COR-L47 (cell line): ENCODE data around the gene ACVR2B.

Source experiments
- DNase-seq: peaks from one replicate; lab custom pipeline; 2025; lab: John Stamatoyannopoulos, UW

The ACVR2B gene

DNA sequence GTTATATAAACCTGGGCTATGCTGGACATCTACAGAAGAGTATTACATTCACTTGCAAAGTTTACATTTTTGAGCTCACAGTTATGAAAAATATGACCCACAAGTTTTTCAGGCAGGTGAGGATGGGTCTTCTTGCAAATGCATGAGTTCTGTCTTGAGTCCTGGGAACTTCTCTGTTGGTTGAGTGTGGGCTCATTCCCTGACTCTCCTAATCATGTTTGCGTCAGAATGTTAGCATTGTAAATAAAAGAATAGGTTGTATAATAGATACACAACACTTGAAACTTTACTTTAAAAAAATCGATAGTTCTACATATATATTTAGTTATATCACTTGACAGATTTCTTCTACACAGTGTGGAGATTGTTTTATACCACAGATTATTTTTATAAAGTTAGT lies 35.3 kb downstream of the ACVR2B start:
- DNase-seq: no peak

DNA sequence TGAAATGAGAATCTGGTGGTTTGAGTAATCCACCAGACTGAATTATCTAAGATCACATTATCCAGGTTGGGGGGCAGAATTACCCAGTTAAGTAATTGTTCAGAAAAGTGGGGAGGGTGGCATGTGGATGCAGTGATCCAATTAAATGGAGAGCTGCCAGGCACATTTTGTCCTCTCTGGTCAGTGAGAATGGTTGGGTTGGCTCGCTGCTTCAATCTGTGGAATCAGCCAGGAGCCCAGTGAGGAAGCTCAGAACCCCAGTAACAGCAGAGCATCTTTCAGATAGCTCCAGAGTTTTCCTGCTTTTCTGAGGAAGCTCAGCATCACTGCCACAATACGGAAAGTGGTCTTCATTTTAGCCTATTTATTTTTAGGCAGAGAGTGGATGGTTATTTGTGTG lies 36.1 kb downstream of the ACVR2B start:
- DNase-seq: no peak

- no peak for DNase-seq
Measured at GRCh38 chr3:38490281-38491030, 36.8 kb downstream of the ACVR2B start.

DNA sequence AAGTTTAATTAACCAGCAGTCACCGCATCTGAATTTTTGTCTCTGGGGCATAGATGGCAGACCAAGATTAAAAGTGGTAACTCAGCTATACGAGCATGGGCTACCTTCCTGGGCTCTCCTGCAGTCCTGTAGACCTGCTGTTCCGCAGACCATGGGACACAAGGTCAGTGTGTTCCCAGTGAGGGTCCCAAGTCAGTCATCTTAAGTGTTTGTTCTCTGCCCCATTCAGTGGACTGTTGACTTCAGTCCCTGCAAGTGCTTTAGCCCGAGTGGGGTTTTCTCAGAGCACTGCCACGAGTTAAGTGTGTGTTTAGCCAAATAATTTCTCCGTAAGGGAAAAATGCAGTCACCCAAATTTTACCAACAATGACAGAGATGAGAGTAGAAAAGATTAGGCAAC lies 37.5 kb downstream of the ACVR2B start:
- DNase-seq: no peak

GRCh38 chr3:38493031-38493430 lies 39.3 kb downstream of the ACVR2B start:
- no peak for DNase-seq

- peak; percentile 72 for DNase-seq
Measured at GRCh38 chr3:38496131-38496910, 42.6 kb downstream of the ACVR2B start, which contains the start of gene EXOG. Gene EXOG, plus strand, starts transcription at chr3:38496340. Its CDS starts 28 bp downstream, at chr3:38496368.

- no peak for DNase-seq
Measured at GRCh38 chr3:38497031-38497430, 43.3 kb downstream of the ACVR2B start.

DNA sequence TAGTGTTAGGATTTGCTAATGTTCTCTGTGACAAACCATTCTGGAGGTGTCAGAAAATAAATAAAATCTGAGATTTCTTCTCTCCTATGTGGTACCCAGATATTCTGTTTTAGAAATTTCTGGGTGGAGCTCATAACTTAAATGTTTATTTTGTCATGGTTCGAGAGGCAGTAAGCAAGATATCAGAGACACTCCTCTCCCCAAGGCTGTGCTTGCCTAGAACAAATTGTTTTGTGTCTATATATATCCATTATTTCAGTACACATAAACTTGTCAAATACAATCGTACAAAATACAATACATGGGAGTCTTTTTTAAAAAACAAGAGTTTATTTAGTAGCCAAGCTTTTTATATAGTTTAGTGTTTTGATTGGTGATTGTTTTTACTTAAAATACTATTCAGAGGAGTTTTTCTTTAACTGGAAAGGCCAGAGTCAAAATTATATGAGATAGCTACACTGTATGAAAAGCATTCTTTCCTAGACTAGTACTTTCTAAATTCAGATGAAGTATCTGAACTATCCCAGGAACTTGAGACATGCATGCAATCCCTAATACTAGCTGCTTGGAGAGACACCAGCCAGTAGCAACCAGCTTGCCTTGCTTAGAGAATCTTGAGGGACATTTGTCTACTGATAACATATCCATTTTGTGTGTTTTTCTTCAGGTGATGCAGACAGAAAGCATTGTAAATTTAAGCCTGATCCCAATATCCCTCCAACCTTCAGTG lies 47.2 kb downstream of the ACVR2B start:
- DNase-seq: no peak

- DNase-seq: no peak
Measured at GRCh38 chr3:38507120-38507519, 53.4 kb downstream of the ACVR2B start.

GRCh38 chr3:38509732-38510131 lies 56.0 kb downstream of the ACVR2B start:
- no peak for DNase-seq

DNA sequence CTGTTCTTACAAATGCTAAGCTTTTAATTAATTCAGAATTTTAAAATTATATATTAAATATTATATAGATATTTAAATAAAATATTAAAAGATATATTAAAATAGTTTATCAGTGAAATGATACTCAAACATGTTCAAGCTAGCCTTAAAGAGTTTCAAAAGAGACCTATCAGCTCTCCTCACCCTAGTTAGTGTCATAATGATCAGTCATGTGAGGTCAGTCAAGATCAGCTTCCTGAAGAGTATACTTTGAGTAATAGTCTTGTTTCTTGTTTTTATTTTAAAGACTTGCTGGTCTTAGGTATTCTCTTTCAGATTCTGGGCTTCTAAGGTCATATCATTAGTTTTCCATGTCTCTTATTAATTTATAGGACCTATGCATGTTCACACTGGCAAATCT lies 56.9 kb downstream of the ACVR2B start:
- DNase-seq: no peak

- no peak for DNase-seq
Measured at GRCh38 chr3:38511546-38511945, 57.9 kb downstream of the ACVR2B start.

GRCh38 chr3:38515367-38515766 lies 61.7 kb downstream of the ACVR2B start:
- DNase-seq: no peak

GRCh38 chr3:38516669-38517068 lies 63.0 kb downstream of the ACVR2B start:
- DNase-seq: no peak

GRCh38 chr3:38519000-38519399 lies 65.3 kb downstream of the ACVR2B start:
- no peak for DNase-seq

DNA sequence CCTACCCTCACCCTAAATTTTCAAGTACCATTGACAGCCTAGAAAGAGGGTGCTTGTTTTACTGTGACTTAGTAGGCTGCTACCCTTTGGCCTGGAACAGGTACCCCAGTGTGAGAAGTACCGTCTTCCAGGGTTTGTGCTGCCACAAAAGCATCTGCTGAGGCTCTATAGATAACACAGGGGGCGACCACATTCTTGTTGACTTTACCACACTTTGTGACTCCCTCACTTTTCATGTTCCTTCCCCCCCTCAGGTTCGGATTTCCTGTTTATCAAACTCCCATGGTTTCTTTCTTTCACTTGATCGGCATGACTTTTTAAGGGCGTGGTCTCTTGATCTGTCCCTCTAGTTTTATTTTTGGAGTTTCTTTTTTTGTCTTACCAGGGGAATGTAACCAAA lies 66.0 kb downstream of the ACVR2B start:
- no peak for DNase-seq

DNA sequence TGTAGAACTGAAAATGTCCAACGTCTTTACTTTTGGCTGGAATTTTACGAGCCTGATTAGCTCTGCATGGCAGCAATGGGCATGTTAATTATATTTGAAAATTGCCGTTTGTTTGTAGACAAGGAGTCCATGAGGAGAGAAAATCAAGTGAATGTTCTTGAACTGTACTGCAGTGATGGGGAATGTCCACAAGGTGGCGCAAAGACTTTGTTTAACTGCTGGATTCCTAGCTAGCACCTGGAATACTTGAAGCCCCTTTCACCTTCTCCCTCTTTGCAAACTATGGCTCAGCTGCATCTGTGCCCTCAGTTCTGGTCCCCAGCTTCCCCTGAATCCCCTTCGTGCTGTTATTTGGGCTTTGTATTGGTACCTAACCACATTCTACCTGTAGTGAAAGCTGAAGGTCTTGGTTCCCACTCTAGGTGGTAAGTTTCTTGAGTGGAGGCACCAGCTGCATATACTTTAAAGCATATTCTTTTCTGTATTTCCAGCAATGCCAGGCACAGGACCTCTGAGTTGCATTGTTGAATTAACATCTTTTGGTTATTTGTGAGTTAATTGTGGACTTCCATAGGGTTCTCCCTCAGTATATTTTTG lies 67.8 kb downstream of the ACVR2B start:
- peak; percentile 17 for DNase-seq

GRCh38 chr3:38522002-38522401 lies 68.3 kb downstream of the ACVR2B start:
- no peak for DNase-seq

GRCh38 chr3:38524141-38524739 lies 70.5 kb downstream of the ACVR2B start:
- DNase-seq: no peak

DNA sequence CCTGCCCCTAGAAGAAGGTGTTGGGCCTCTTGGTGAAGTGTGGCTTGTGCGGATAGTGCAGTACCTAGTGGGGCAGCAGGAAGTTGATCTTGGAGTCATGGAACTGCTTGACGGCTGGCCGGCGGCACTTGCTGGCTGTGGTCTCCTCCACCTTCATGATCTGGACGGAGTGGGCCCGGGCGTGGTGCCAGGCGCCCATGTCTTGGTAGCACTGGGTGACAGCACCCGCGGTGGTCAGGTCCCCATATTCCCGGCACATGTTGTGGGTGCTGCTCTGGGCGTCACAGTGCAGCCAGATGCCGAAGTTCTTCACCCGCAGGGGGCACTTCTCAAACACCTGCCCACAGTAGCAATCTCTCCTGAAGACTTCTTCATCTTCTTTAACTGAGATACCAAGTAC lies 73.1 kb downstream of the ACVR2B start:
- no peak for DNase-seq

DNA sequence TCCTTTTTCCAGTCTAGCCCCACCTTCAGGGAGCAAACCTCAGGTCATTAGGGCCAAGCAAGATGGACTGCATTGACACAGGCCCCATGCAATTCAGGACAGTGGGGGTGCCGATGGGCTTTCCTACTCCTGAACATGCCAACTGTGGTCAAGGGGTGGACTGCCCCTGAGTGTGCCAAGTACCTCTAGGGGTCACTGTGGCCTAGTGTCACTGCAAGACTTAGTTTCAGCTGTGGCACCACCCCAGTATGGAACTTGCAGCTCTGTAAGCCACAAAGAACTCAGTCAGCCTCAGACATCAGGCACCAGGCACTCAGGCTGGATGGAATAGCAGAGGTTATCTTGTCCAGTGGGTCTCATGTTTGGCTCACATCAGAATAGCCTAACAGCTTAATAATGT lies 74.8 kb downstream of the ACVR2B start:
- DNase-seq: no peak

DNA sequence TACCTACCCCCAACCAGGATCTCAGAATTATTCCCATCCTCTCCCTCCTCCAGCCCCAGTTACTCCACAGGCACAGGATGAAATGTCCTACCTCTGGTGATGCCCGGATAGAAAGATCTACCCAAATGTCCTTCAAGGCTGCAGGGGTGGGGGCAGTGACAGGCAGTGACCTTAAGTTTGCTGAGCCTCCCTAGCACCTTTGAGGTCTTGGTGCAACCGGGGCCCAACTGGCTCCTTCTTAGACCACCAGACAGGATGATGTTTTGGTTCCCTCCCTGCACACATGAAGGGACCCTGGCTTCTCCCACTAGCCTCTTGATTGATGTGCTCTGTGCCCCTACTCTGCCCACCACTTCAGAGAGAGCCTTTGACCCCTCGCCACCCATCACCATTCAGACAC lies 78.8 kb downstream of the ACVR2B start:
- DNase-seq: no peak
